ENCODE results near the gene NTMT1. TPM values are rescaled to one million over a fixed set of nuclear protein-coding genes. Genes with fewer than 3 reads are reported as not detected.
A peak's percentile ranks its signal among the peaks of the same experiment; 100 is the strongest.

Gene NTMT1
- total RNA-seq, 1 experiment from 2014 or later = 77.0 TPM

DNA sequence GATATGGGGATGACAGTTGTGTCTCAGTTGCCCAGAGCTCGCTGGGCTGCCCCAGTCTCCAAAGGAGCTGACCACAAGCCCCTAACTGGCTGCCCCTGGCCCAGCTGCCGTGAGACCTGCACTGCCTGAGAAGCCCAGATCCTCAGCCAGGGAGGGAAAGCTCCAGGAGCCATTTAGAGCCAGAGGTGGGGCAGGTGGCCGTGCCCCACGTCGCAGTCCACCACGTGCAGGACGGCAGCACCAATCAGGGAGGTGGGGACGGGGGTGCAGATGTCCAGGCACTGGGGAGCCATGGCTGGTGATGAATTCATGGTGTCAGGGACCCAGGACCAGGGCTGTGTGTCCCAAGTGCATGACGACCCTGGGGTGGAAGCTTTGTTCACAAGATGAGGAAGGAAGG is 52.9 kb downstream of the NTMT1 start:
- DNase-seq (ENCODE audit: low read depth) = no peak

DNA sequence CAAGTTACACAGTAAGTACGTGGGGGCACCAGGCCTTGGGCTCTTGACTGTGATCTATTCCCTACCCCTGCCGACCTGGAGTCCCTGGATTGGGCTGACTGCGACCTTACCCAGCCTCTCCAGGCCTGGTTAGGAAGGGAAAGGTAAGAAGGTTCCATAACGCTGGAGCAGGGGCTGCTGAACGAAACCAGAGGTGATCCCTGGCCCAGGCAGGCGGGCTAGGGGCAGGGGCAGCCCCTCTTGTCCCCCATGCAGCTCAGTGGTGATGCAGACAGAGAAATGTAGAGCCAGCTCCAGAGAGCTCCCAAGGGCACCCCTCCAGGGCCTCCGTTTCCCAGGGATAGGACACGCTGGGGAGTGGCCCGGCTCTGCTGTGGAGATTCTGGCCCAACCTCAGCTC is 53.6 kb downstream of the NTMT1 start:
- no peak for DNase-seq (ENCODE audit: low read depth)

DNA sequence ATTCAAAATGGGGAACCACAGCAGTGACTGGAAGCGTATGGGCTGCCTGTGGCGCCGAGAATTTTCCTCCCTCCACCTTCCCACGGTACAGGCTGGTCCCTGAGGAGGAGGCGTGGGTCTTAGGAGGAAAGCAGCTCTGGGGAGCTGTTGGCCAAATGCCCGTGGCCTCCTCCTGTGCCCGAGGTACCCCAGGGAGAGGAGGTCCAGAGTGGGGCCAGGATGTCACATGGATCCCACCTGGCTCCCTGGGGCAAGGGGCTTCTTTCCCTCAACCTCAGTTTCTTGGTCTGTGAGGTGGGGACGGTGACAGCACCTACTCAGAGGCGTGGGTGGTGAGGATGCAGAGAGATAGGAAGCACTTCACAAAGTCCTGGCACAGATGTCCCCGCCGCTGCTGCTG is 56.0 kb downstream of the NTMT1 start:
- no peak for DNase-seq (ENCODE audit: low read depth)

DNA sequence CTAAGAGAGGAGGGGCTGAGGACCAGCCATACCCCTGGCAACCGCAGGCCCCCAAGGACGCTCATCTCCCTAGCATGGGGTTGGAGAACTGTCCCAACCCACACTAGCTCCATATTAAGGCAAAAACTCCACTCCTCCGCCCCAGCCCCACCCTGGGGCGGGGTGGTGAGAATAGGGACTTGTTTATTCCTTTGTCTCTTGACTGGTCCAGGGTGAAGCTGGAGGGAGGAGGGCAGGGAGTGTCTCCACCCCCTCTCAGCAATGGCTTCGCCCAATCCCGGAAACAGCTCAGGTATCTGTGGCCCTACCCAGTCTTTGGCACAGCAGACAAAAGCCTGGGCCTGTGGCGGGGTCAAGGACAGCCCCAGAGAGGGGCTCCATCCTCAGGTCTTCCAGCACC is 56.4 kb downstream of the NTMT1 start:
- no peak for DNase-seq (ENCODE audit: low read depth)

DNA sequence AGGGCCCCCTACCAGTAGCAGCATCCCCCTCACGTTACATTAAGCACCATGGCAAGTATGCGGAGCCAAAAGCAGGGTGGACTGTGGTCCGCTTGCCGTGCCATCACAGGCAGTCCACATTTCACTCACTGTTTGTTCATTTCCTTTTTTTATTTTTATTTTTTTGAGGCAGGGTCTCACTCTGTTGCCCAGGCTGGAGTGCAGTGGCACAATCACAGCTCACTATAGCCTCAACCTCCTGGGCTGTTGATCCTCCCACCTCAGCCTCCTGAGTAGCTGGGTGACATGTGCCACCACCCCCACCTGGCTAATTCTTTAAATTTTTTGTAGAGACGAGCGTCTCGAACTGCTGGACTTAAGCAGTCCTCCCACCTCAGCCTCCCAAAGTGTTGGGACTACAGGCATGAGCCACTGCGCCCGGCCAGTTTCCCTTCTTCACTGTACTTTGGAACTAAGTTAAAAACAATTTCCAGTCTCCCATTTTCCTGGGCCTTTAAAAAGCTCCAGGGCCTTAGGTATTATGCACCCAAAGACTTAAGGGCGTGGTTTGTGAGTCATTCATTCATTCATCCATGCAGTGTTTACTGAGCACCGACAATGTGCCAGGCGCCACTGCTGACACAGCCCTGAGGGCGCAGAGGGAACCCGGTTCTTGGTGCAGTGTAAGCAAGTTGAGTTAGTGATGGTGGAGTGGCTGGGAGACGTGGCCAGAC is 59.4 kb downstream of the NTMT1 start:
- peak; percentile 84 for DNase-seq (ENCODE audit: low read depth)

Other genes starting within 250 kb of the NTMT1 start
- 0.10 TPM in 1 of 2 replicates, not detected in the other for gene C9orf50, start 5.1 kb upstream of the NTMT1 start, total RNA-seq (2014; rRNA removed; shearing (Covaris generic))
- gene ASB6, start 16.0 kb downstream of the NTMT1 start, total RNA-seq (2014; rRNA removed; shearing (Covaris generic)) = 17.4 TPM in 2 replicates
- 0.17 and 0.20 TPM in 2 replicates for gene PRRX2, start 39.5 kb downstream of the NTMT1 start, total RNA-seq (2014; rRNA removed; shearing (Covaris generic))
- 0.10 and 1.0 TPM in 2 replicates for gene PTGES, start 126.9 kb downstream of the NTMT1 start, total RNA-seq (2014; rRNA removed; shearing (Covaris generic))
- gene TOR1B, start 177.0 kb downstream of the NTMT1 start, total RNA-seq (2014; rRNA removed; shearing (Covaris generic)) = 68.5 and 74.6 TPM in 2 replicates
- 100 and 104 TPM in 2 replicates for gene TOR1A, start 198.0 kb downstream of the NTMT1 start, total RNA-seq (2014; rRNA removed; shearing (Covaris generic))
- 49.9 and 51.4 TPM in 2 replicates for gene C9orf78, start 209.1 kb downstream of the NTMT1 start, total RNA-seq (2014; rRNA removed; shearing (Covaris generic))
- gene USP20, start 209.3 kb downstream of the NTMT1 start, total RNA-seq (2014; rRNA removed; shearing (Covaris generic)) = 5.5 and 18.0 TPM in 2 replicates